ENCODE results near the gene ART3.

DNA sequence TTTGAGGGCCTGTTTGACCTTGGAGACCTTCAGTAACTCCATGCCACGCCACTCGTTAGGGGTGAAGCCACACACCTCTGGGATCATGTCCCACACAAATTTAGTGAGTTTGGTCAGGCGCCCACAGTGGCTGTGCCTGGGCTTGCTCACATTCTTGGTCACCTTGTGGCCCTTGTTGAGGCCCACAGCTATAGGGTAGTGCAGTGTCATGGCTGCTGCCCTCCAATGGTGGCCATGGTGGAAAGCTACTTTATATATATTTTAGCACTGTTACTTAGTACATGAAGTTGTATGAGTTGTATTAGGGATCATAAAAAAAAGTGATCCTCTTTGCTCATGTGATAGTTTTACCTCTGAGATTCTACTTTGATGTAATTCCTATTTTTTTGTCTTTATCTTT, 37.7 kb upstream of the ART3 start:
- no peak for TF ChIP-seq ZNF138 (tag by site-specific recombination; IDR thresholded peaks at IDR 0.05; ENCODE audit: borderline replicate concordance)
- TF ChIP-seq, protein P1, sequence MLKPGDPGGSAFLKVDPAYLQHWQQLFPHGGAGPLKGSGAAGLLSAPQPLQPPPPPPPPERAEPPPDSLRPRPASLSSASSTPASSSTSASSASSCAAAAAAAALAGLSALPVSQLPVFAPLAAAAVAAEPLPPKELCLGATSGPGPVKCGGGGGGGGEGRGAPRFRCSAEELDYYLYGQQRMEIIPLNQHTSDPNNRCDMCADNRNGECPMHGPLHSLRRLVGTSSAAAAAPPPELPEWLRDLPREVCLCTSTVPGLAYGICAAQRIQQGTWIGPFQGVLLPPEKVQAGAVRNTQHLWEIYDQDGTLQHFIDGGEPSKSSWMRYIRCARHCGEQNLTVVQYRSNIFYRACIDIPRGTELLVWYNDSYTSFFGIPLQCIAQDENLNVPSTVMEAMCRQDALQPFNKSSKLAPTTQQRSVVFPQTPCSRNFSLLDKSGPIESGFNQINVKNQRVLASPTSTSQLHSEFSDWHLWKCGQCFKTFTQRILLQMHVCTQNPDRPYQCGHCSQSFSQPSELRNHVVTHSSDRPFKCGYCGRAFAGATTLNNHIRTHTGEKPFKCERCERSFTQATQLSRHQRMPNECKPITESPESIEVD (tag by site-specific recombination; IDR thresholded peaks at IDR 0.05), result no peak
- TF ChIP-seq ZNF501 (tag by site-specific recombination; IDR thresholded peaks at IDR 0.05), result no peak
- no peak for TF ChIP-seq CTCF (tag by site-specific recombination; IDR thresholded peaks at IDR 0.05)
- TF ChIP-seq ZNF10 (tag by site-specific recombination; IDR thresholded peaks at IDR 0.05), result no peak
- no peak for TF ChIP-seq ZNF747 (tag by site-specific recombination; IDR thresholded peaks at IDR 0.05)
- TF ChIP-seq ZNF184 (tag by site-specific recombination; IDR thresholded peaks at IDR 0.05), result no peak
- TF ChIP-seq YY1 (tag by site-specific recombination; IDR thresholded peaks at IDR 0.05), result no peak
- TF ChIP-seq PATZ1 (tag by site-specific recombination; IDR thresholded peaks at IDR 0.05), result no peak
- TF ChIP-seq ZNF621 (tag by site-specific recombination; IDR thresholded peaks at IDR 0.05), result no peak
- no peak for TF ChIP-seq SETDB1 (IDR thresholded peaks at IDR 0.05; ENCODE audit: insufficient read length, low read length)
- TF ChIP-seq, protein P2, sequence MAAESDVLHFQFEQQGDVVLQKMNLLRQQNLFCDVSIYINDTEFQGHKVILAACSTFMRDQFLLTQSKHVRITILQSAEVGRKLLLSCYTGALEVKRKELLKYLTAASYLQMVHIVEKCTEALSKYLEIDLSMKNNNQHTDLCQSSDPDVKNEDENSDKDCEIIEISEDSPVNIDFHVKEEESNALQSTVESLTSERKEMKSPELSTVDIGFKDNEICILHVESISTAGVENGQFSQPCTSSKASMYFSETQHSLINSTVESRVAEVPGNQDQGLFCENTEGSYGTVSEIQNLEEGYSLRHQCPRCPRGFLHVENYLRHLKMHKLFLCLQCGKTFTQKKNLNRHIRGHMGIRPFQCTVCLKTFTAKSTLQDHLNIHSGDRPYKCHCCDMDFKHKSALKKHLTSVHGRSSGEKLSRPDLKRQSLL (tag by site-specific recombination; IDR thresholded peaks at IDR 0.05), result no peak
